DOHH2 (cell line): ENCODE results near the gene SPAG16.

Experiments used
- H3F3A ChIP-seq: fragments of 200-600 bp; sonication (generic), shearing (Covaris generic); 2 replicates; pipeline ENCODE4 v1.6.0; 2016; ENCODE audit warnings: antibody characterized with exemption, mild to moderate bottlenecking; ENCODE audit not compliant: control insufficient read depth, insufficient read depth
- H3K27ac ChIP-seq: fragments of 200-600 bp; sonication (generic); 2 replicates; pipeline ENCODE4 v1.5.1; 2014; ENCODE audit warnings: low read depth, mild to moderate bottlenecking, low read length, moderate library complexity
- H3K27me3 ChIP-seq: fragments of 200-600 bp; sonication (generic); 2 replicates; pipeline ENCODE4 v1.6.1; 2014; ENCODE audit warnings: mild to moderate bottlenecking, low read length, mixed read lengths; ENCODE audit not compliant: control insufficient read depth
- H3K36me3 ChIP-seq: fragments of 200-600 bp; sonication (generic); 2 replicates; pipeline ENCODE4 v1.6.1; 2014; ENCODE audit warnings: mild to moderate bottlenecking, low read length, moderate library complexity, mixed read lengths; ENCODE audit not compliant: control insufficient read depth
- H3K4me1 ChIP-seq: fragments of 200-600 bp; sonication (generic); 2 replicates; pipeline ENCODE4 v1.6.1; 2014; ENCODE audit warnings: mild to moderate bottlenecking, low read length, mixed read lengths; ENCODE audit not compliant: control insufficient read depth
- H3K4me2 ChIP-seq: fragments of 200-600 bp; sonication (generic); 2 replicates; pipeline ENCODE4 v1.6.0; 2014; ENCODE audit warnings: mild to moderate bottlenecking, low read length, moderate library complexity
- H3K4me3 ChIP-seq: fragments of 200-600 bp; sonication (generic); 2 replicates; pipeline ENCODE4 v1.5.1; 2014; ENCODE audit warnings: mild to moderate bottlenecking, low read length, mixed read lengths
- H3K79me2 ChIP-seq: fragments of 200-600 bp; sonication (generic); 2 replicates; pipeline ENCODE4 v1.6.1; 2014; ENCODE audit warnings: mild to moderate bottlenecking, low read length, mixed read lengths; ENCODE audit not compliant: control insufficient read depth
- H3K9me2 ChIP-seq: fragments of 200-600 bp; sonication (generic); replicated peaks from 2 replicates; pipeline ENCODE4 v1.6.1; 2014; ENCODE audit warnings: mild to moderate bottlenecking, low read length, mixed read lengths; ENCODE audit not compliant: control insufficient read depth
- H3K9me3 ChIP-seq: fragments of 200-600 bp; sonication (generic); 2 replicates; pipeline ENCODE4 v1.6.1; 2014; ENCODE audit warnings: antibody characterized with exemption, low read length, mixed read lengths; ENCODE audit not compliant: control insufficient read depth, insufficient read depth
- H4K20me1 ChIP-seq: fragments of 200-600 bp; sonication (generic); 2 replicates; pipeline ENCODE4 v1.6.0; 2014; ENCODE audit warnings: low read depth, mild to moderate bottlenecking, antibody characterized with exemption, low read length, moderate library complexity; ENCODE audit not compliant: control insufficient read depth, insufficient read depth
- EZH2phosphoT487 ChIP-seq: fragments of 200-600 bp; sonication (generic); IDR thresholded peaks from 2 replicates; pipeline ENCODE4 v1.6.1; 2017; ENCODE audit warnings: borderline replicate concordance, mild to moderate bottlenecking, antibody characterized with exemption, low read length, moderate library complexity, mixed read lengths
- TF ChIP-seq, protein P1 (sequence below): fragments of 200-600 bp; sonication (generic); IDR thresholded peaks from one replicate; pipeline ENCODE4 v1.5.1; 2014; ENCODE audit warnings: antibody characterized with exemption, mild to moderate bottlenecking, low read depth, low read length; ENCODE audit not compliant: poor library complexity, severe bottlenecking

SPAG16 gene

DNA sequence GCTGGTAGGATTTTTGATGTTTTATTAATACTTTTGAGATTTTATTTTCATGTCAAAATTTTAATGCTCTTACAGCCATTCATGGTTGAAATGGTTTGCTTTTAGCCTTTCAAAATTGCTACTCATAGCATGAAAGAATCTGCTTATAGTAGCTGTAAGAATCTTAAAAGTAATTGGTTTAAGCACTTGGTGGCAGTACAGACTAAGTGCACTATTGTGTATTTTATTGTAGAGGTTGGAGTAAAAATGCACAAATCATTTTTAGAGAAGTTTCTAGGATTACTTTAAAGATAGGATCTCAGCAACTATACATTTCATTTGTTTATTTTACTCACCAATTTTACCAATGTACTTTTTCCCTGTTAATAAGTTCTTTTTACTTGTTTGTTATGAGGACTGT is 205.8 kb downstream of the SPAG16 start:
- no peaks in the 10 kb centered on the region for H3K9me3 ChIP-seq
- TF ChIP-seq, protein P1, sequence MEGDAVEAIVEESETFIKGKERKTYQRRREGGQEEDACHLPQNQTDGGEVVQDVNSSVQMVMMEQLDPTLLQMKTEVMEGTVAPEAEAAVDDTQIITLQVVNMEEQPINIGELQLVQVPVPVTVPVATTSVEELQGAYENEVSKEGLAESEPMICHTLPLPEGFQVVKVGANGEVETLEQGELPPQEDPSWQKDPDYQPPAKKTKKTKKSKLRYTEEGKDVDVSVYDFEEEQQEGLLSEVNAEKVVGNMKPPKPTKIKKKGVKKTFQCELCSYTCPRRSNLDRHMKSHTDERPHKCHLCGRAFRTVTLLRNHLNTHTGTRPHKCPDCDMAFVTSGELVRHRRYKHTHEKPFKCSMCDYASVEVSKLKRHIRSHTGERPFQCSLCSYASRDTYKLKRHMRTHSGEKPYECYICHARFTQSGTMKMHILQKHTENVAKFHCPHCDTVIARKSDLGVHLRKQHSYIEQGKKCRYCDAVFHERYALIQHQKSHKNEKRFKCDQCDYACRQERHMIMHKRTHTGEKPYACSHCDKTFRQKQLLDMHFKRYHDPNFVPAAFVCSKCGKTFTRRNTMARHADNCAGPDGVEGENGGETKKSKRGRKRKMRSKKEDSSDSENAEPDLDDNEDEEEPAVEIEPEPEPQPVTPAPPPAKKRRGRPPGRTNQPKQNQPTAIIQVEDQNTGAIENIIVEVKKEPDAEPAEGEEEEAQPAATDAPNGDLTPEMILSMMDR, result peak; percentile 33
- TF ChIP-seq EZH2phosphoT487, result no peak
- no peak overlapping the region for H3K4me2 ChIP-seq
- H3K79me2 ChIP-seq, result no peaks in the 10 kb centered on the region
- no peaks in the 10 kb centered on the region for H4K20me1 ChIP-seq
- H3K27ac ChIP-seq, result no peak overlapping the region
- H3K4me1 ChIP-seq, result no peaks in the 10 kb centered on the region
- H3K9me2 ChIP-seq, result no peaks in the 10 kb centered on the region
- H3K36me3 ChIP-seq, result no peaks in the 10 kb centered on the region
- H3K4me3 ChIP-seq, result no peak overlapping the region
- no peaks in the 10 kb centered on the region for H3F3A ChIP-seq
- H3K27me3 ChIP-seq, result no peaks in the 10 kb centered on the region

DNA sequence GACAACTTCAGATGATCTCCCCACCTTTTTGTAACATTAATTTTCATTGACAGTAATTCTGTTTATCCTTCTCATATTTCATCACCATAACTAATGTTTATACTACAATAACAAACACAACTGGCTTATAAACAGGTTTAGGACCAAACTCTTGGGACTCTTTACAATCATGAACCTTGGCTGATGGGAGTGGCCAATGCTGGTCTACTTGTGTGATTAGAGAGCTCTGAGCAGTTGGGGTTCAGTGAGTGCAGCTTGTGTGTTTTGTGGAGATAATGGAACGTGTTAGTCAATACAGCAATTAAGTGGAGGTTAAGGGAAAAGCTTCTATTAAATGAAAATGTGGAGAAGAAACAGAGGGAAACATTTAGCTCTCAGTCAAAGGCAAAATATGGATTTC is 207.1 kb downstream of the SPAG16 start:
- H3K36me3 ChIP-seq, result no peaks in the 10 kb centered on the region
- no peaks in the 10 kb centered on the region for H3F3A ChIP-seq
- no peak overlapping the region for H3K4me3 ChIP-seq
- no peaks in the 10 kb centered on the region for H3K9me2 ChIP-seq
- no peaks in the 10 kb centered on the region for H4K20me1 ChIP-seq
- H3K27me3 ChIP-seq, result no peaks in the 10 kb centered on the region
- H3K27ac ChIP-seq, result no peak overlapping the region
- no peak overlapping the region for H3K4me2 ChIP-seq
- no peaks in the 10 kb centered on the region for H3K79me2 ChIP-seq
- H3K9me3 ChIP-seq, result no peaks in the 10 kb centered on the region
- TF ChIP-seq, protein P1, result no peak
- TF ChIP-seq EZH2phosphoT487, result no peak
- no peaks in the 10 kb centered on the region for H3K4me1 ChIP-seq

DNA sequence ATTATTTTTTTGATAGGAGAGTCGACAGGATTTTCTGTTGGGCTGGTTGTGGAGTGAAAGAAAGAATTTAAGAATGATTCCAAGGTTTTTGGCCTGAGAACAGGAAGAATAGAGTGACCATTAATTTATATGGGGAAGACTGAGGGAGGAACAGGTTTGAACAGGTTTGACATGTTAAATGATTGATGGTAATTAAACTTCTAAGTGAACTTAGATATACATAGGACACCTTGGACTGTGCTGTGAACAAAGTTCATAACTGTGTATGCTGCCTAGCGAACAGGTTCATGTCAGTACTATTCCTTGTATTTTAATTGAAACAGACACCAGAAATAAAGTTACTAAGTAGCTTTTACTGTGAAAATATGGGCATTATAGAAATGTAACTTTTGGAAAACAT is 212.0 kb downstream of the SPAG16 start:
- Histone ChIP-seq H3K27me3 (no peaks in the 10 kb centered on the region), H3K4me3 (no peak overlapping the region), H3K9me3 (no peaks in the 10 kb centered on the region), H3K79me2 (no peaks in the 10 kb centered on the region), H4K20me1 (no peaks in the 10 kb centered on the region), H3K9me2 (no peaks in the 10 kb centered on the region), H3K27ac (no peak overlapping the region), H3K4me2 (no peak overlapping the region), H3K4me1 (no peaks in the 10 kb centered on the region), H3K36me3 (no peaks in the 10 kb centered on the region), H3F3A (no peaks in the 10 kb centered on the region)
- no peak for TF ChIP-seq EZH2phosphoT487
- TF ChIP-seq, protein P1, result no peak

DNA sequence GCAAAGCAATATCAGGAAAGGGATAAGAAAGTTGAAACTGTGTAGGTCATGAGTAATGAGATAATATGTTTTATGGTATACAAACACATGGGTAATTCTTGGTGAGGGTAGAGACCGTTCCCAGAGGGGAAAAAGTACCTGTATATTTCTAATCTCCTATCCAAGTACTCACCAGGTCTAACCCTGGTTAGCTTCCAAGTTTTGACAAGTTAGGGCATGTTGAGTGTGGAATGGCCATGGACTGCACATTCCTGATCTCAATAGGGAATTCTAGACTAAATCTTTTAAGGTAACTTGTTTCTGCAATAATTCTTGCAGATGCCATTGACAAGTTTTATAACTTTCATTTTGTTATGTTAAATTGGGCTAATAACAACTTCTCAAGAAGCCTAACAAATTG is 216.6 kb downstream of the SPAG16 start:
- Histone ChIP-seq H3K36me3 (no peaks in the 10 kb centered on the region), H3K4me2 (no peak overlapping the region), H3K9me3 (no peaks in the 10 kb centered on the region), H3K9me2 (no peaks in the 10 kb centered on the region), H3K79me2 (no peaks in the 10 kb centered on the region), H3K27ac (no peak overlapping the region), H3K4me1 (no peaks in the 10 kb centered on the region), H4K20me1 (no peaks in the 10 kb centered on the region), H3F3A (no peaks in the 10 kb centered on the region), H3K27me3 (no peaks in the 10 kb centered on the region), H3K4me3 (no peak overlapping the region)
- TF ChIP-seq EZH2phosphoT487, result no peak
- TF ChIP-seq, protein P1, result no peak
